Mesenchymal stem cell (in vitro differentiated cells and primary cell): Measurements from ENCODE around the gene RYR2.
"Not testable (repeated sequence)": the region's sequence is repeated elsewhere in the genome, so short reads cannot be mapped to it uniquely, and the experiment has no call there.

ENCODE experiments used
- DNase-seq: peaks from one replicate; pipeline ENCODE4 v3.0.0-alpha.2; 2013
- H2AFZ ChIP-seq: one replicate; pipeline ENCODE4 v1.6.1; 2013; ENCODE audit warnings: low read depth, mild to moderate bottlenecking, control low read depth, inconsistent platforms, low read length, moderate library complexity
- H2AK5ac ChIP-seq: 2 replicates; pipeline ENCODE4 v1.6.1; 2013; ENCODE audit warnings: low read length, moderate library complexity, mild to moderate bottlenecking, inconsistent platforms; ENCODE audit not compliant: severe bottlenecking
- H2BK120ac ChIP-seq: one replicate; pipeline ENCODE4 v1.6.1; 2013; ENCODE audit warnings: low read depth, mild to moderate bottlenecking, inconsistent platforms, low read length, moderate library complexity
- H2BK12ac ChIP-seq, 2 experiments: one replicate each; pipeline ENCODE4 v1.6.1; 2013; ENCODE audit warnings: inconsistent platforms in 2 of 2, low read length in 2 of 2, mild to moderate bottlenecking in 2 of 2, moderate library complexity in 2 of 2, control low read depth in 1 of 2
- H2BK15ac ChIP-seq: one replicate; pipeline ENCODE4 v1.6.1; 2013; ENCODE audit warnings: mild to moderate bottlenecking, low read depth, inconsistent platforms; ENCODE audit not compliant: poor library complexity, severe bottlenecking
- H2BK5ac ChIP-seq: 2 replicates; pipeline ENCODE4 v1.6.1; 2013; ENCODE audit warnings: low read depth, mild to moderate bottlenecking, low read length, control low read depth, inconsistent platforms; ENCODE audit not compliant: poor library complexity, severe bottlenecking
- H3K14ac ChIP-seq, 2 experiments: one replicate each; pipeline ENCODE4 v1.6.1; 2013; ENCODE audit warnings: inconsistent platforms in 2 of 2, low read length in 2 of 2, control low read depth in 1 of 2, mild to moderate bottlenecking in 1 of 2, moderate library complexity in 1 of 2
- H3K18ac ChIP-seq, 2 experiments: one replicate each; pipeline ENCODE4 v1.6.1; 2013; ENCODE audit warnings: inconsistent platforms in 2 of 2, low read length in 2 of 2, control low read depth in 1 of 2, low read depth in 1 of 2, mild to moderate bottlenecking in 1 of 2
- H3K23ac ChIP-seq, 2 experiments: one replicate each; pipeline ENCODE4 v1.6.1; 2013; ENCODE audit warnings: inconsistent platforms in 2 of 2, low read length in 2 of 2, mild to moderate bottlenecking in 2 of 2, moderate library complexity in 2 of 2, control low read depth in 1 of 2
- H3K27ac ChIP-seq: 2 replicates; pipeline ENCODE4 v1.5.1; 2013; ENCODE audit warnings: mild to moderate bottlenecking, moderate library complexity, low read length, control low read depth, inconsistent platforms; ENCODE audit not compliant: poor library complexity, severe bottlenecking
- H3K27me3 ChIP-seq, 2 experiments: 2 replicates each; pipeline versions ENCODE4 v1.6.1 to v1.7.0; 2013; ENCODE audit warnings: low read length in 2 of 2, mild to moderate bottlenecking in 2 of 2, moderate library complexity in 2 of 2, control low read depth in 1 of 2, inconsistent platforms in 1 of 2; ENCODE audit not compliant: control insufficient read depth in 1 of 2, insufficient read depth in 1 of 2
- H3K36me3 ChIP-seq, 2 experiments: 2 replicates each; pipeline versions ENCODE4 v1.6.1 to v1.7.0; 2013; ENCODE audit warnings: low read length in 2 of 2, control low read depth in 1 of 2, inconsistent platforms in 1 of 2, low read depth in 1 of 2, mild to moderate bottlenecking in 1 of 2; ENCODE audit not compliant: insufficient read depth in 2 of 2, control insufficient read depth in 1 of 2
- H3K4ac ChIP-seq, 2 experiments: one replicate each; pipeline ENCODE4 v1.6.1; 2013; ENCODE audit warnings: inconsistent platforms in 2 of 2, low read length in 2 of 2, mild to moderate bottlenecking in 2 of 2, moderate library complexity in 2 of 2, control low read depth in 1 of 2, low read depth in 1 of 2
- H3K4me1 ChIP-seq: 2 replicates; pipeline ENCODE4 v1.6.1; 2013; ENCODE audit warnings: low read depth, low read length, control low read depth; ENCODE audit not compliant: control insufficient read depth, insufficient read depth
- H3K4me2 ChIP-seq: 2 replicates; pipeline ENCODE4 v1.6.1; 2013; ENCODE audit warnings: low read length, mild to moderate bottlenecking, inconsistent platforms; ENCODE audit not compliant: poor library complexity, severe bottlenecking
- H3K4me3 ChIP-seq, 2 experiments: 2 replicates each; pipeline versions ENCODE4 v1.5.1 to v1.7.0; 2013; ENCODE audit warnings: low read length in 2 of 2, mild to moderate bottlenecking in 2 of 2, control low read depth in 1 of 2, low read depth in 1 of 2; ENCODE audit not compliant: insufficient read depth in 1 of 2
- H3K79me1 ChIP-seq: replicated peaks from 2 replicates; pipeline ENCODE4 v1.6.1; 2013; ENCODE audit warnings: mild to moderate bottlenecking, control low read depth, low read length, inconsistent platforms; ENCODE audit not compliant: poor library complexity, severe bottlenecking
- H3K9ac ChIP-seq: 2 replicates; pipeline ENCODE4 v1.7.0; 2013; ENCODE audit warnings: mild to moderate bottlenecking, low read length, moderate library complexity
- H3K9me3 ChIP-seq: 2 replicates; pipeline ENCODE4 v1.7.0; 2013; ENCODE audit warnings: mild to moderate bottlenecking, low read length; ENCODE audit not compliant: control insufficient read depth
- H4K8ac ChIP-seq: one replicate; pipeline ENCODE4 v1.6.1; 2013; ENCODE audit warnings: inconsistent platforms, mild to moderate bottlenecking, low read length, moderate library complexity
- H4K91ac ChIP-seq: one replicate; pipeline ENCODE4 v1.6.1; 2013; ENCODE audit warnings: mild to moderate bottlenecking, low read length, inconsistent platforms
- WGBS: methylation state at CpG from one replicate; pipeline ENCODE4 v1.1.7; 2013; ENCODE audit warnings: mixed read lengths; 5-methylcytosine and 5-hydroxymethylcytosine counted together

RYR2 gene

DNA sequence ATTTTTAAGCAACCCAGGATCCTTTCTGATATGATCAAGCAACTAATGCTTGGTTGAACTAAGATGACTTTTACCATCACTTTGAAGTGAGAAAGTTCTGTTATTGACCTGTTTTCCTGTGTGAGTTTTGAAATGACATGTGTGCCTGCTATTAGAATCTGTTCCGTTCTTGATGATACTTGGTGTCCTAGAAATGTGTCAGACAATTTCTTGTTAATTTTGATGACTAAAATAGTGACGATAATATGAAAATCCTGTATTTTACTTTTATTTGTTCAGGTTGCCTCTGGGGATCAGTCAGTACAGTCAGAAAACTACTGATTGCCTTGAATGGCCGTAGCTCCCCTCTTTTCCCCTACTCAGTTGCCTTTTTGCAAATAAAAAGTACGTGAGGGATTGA is 228.0 kb downstream of the RYR2 start:
- Histone ChIP-seq H2AFZ (no peak overlapping the region), H3K4ac (no peak overlapping the region), H3K27ac (no peak overlapping the region), H3K23ac (no peak overlapping the region), H3K9me3 (no peaks in the 10 kb centered on the region), H2BK15ac (no peak overlapping the region), H3K27me3 (no peaks in the 10 kb centered on the region), H3K4me2 (no peak overlapping the region), H2BK12ac (no peak overlapping the region), H3K18ac (no peak overlapping the region), H3K79me1 (no peaks in the 10 kb centered on the region), H3K4me1 (no peaks in the 10 kb centered on the region), H3K4me3 (no peak overlapping the region), H4K8ac (no peak overlapping the region), H3K36me3 (no peaks in the 10 kb centered on the region), H3K9ac (no peak overlapping the region), H2BK5ac (no peak overlapping the region), H4K91ac (no peak overlapping the region), H2BK120ac (no peak overlapping the region), H2AK5ac (no peak overlapping the region), H3K14ac (no peak overlapping the region)
- no peak for DNase-seq
- 81% methylated on average over 3 of the region's 4 CpGs for WGBS

DNA sequence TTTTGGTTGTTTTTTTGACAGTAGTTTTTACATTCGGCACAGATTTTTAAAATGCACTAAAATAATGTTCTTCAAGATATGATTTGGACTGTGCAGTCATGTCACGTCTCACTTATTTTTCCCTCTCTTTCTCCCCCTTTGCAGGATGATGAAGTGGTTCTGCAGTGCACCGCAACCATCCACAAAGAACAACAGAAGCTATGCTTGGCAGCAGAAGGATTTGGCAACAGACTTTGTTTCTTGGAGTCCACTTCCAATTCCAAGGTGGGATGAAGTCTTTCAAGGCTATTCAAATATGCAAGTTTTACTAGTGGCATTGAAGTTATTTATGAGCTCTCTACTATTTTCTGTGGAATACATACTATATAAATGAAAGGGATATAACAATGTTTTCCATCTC is 228.4 kb downstream of the RYR2 start:
- no peak overlapping the region for H3K4me3 ChIP-seq

GRCh38 chr1:237277994-237278393 is 236.0 kb downstream of the RYR2 start:
- not testable (repeated sequence) for H2BK5ac ChIP-seq, H3K9ac ChIP-seq, H2BK12ac ChIP-seq, H3K79me1 ChIP-seq, H2BK15ac ChIP-seq, H3K27me3 ChIP-seq, H3K4me1 ChIP-seq, H3K27ac ChIP-seq, H3K36me3 ChIP-seq, H3K4me3 ChIP-seq, H3K4ac ChIP-seq, H3K4me2 ChIP-seq, H2AFZ ChIP-seq, H2AK5ac ChIP-seq, H3K9me3 ChIP-seq, H2BK120ac ChIP-seq, H3K23ac ChIP-seq, H4K91ac ChIP-seq, DNase-seq, H3K14ac ChIP-seq, H4K8ac ChIP-seq, H3K18ac ChIP-seq
- no CpG with 5 or more reads among the region's 3 CpGs for WGBS

More for the DNA sequence above, 228.4 kb downstream of the RYR2 start:
- H3K23ac ChIP-seq, result no peak overlapping the region
- H3K9me3 ChIP-seq, result no peaks in the 10 kb centered on the region
- no peak overlapping the region for H2BK120ac ChIP-seq
- H3K18ac ChIP-seq, result no peak overlapping the region
- no peaks in the 10 kb centered on the region for H3K79me1 ChIP-seq
- H2AK5ac ChIP-seq, result no peak overlapping the region
- no peaks in the 10 kb centered on the region for H3K36me3 ChIP-seq
- no peaks in the 10 kb centered on the region for H3K27me3 ChIP-seq
- H2AFZ ChIP-seq, result no peak overlapping the region
- H3K4me2 ChIP-seq, result no peak overlapping the region
- WGBS, result 75% methylated on average over 2 of the region's 3 CpGs
- no peak overlapping the region for H3K27ac ChIP-seq
- H2BK12ac ChIP-seq, result no peak overlapping the region
- H4K8ac ChIP-seq, result no peak overlapping the region
- no peak overlapping the region for H3K9ac ChIP-seq
- no peak overlapping the region for H3K14ac ChIP-seq
- H3K4me1 ChIP-seq, result no peaks in the 10 kb centered on the region
- no peak overlapping the region for H3K4ac ChIP-seq
- H2BK15ac ChIP-seq, result no peak overlapping the region
- no peak overlapping the region for H4K91ac ChIP-seq
- DNase-seq, result no peak
- no peak overlapping the region for H2BK5ac ChIP-seq

DNA sequence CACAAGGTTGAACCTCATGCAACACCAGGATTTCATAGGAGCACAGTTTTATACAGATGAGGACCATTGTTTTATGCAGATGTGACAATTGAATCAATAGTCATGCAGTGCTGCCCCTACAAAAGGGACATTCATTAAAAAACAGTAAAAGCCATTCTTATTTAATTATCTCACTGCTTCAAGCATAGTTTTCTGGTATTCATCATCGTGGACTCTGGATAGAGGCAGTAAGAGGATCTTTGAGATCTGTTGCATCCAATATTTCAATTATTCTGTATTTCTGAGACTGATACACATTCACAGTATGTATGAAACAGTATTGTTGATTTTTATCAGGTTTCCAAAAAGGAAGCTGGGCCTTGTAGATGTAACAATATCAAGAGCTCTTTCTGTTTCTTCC is 237.6 kb downstream of the RYR2 start:
- Histone ChIP-seq H2BK15ac (no peak overlapping the region), H3K9me3 (no peaks in the 10 kb centered on the region), H3K18ac (no peak overlapping the region), H3K9ac (no peak overlapping the region), H3K36me3 (no peaks in the 10 kb centered on the region), H3K23ac (no peak overlapping the region), H2BK5ac (no peak overlapping the region), H2AFZ (no peak overlapping the region), H3K4me3 (no peak overlapping the region), H3K79me1 (no peaks in the 10 kb centered on the region), H3K14ac (no peak overlapping the region), H3K4me1 (no peaks in the 10 kb centered on the region), H3K4ac (no peak overlapping the region), H2BK12ac (no peak overlapping the region), H4K91ac (no peak overlapping the region), H3K27ac (no peak overlapping the region), H3K27me3 (no peaks in the 10 kb centered on the region), H2AK5ac (no peak overlapping the region), H2BK120ac (no peak overlapping the region), H3K4me2 (no peak overlapping the region), H4K8ac (no peak overlapping the region)
- WGBS, result no CpG with 5 or more reads among the region's 1 CpG
- no peak for DNase-seq
